Measurements from ENCODE around the gene ZNF320.

- TF ChIP-seq CEBPB (IDR thresholded peaks at IDR 0.05) (no peak), USF1 (IDR thresholded peaks at IDR 0.05) (no peak), FOXM1 (IDR thresholded peaks at IDR 0.05; ENCODE audit: borderline replicate concordance, low read depth) (no peak), TAF1 (IDR thresholded peaks at IDR 0.05; ENCODE audit: low read depth) (no peak), REST (IDR thresholded peaks at IDR 0.05; ENCODE audit: low read depth) (no peak)
These were observed 48.4 kb upstream of the ZNF320 start for GRCh38 chr19:52945652-52946321.
